Mesenteric fat pad (tissue), 1 donor: Measurements from ENCODE around the gene KRTAP10-1. TPM values are rescaled to one million over a fixed set of nuclear protein-coding genes. Genes with fewer than 3 reads are reported as not detected.

Experiments used
- DNase-seq: peaks from one replicate; pipeline ENCODE4 v3.0.0-alpha.2; 2020; ENCODE audit warnings: low spot score
- total RNA-seq: library from RNA; stranded (reverse); fragmentation: NEBNext Ultra II Directional; extraction: Animal tissue kit (Norgen Biotek cat#: 25700); gene quantifications from one replicate; pipeline ENCODE4 v1.2.1, GENCODE V29; 2021
- donor health status: DM: yes; HTN: yes; CAD: no.

KRTAP10-1 gene
- total RNA-seq, 1 donor from 2014 or later, result not detected

- DNase-seq, result peak; percentile 81
Measured at GRCh38 chr21:44550285-44550684, 10.3 kb upstream of the KRTAP10-1 start.

GRCh38 chr21:44549525-44550211, 9.7 kb upstream of the KRTAP10-1 start:
- peak; percentile 67 for DNase-seq

- peak; percentile 26 for DNase-seq
Measured at GRCh38 chr21:44548922-44549321, 8.9 kb upstream of the KRTAP10-1 start.

- DNase-seq, result no peak
Measured at GRCh38 chr21:44548381-44548780, 8.4 kb upstream of the KRTAP10-1 start.

- no peak for DNase-seq
Measured at GRCh38 chr21:44547656-44548331, 7.8 kb upstream of the KRTAP10-1 start.

GRCh38 chr21:44544566-44544965, 4.6 kb upstream of the KRTAP10-1 start:
- DNase-seq, result no peak

- DNase-seq, result no peak
Measured at GRCh38 chr21:44542716-44543115, 2.7 kb upstream of the KRTAP10-1 start.

GRCh38 chr21:44540741-44541288, 820 bp upstream of the KRTAP10-1 start:
- no peak for DNase-seq

GRCh38 chr21:44539046-44539445, 949 bp downstream of the KRTAP10-1 start:
- DNase-seq, result no peak

GRCh38 chr21:44537930-44538911, 1.8 kb downstream of the KRTAP10-1 start:
- peak; percentile 89 for DNase-seq

- DNase-seq, result peak; percentile 37
Measured at GRCh38 chr21:44535963-44536362, 4.0 kb downstream of the KRTAP10-1 start.

- DNase-seq, result no peak
Measured at GRCh38 chr21:44534688-44535087, 5.3 kb downstream of the KRTAP10-1 start.

- DNase-seq, result no peak
Measured at GRCh38 chr21:44533891-44534627, 5.9 kb downstream of the KRTAP10-1 start.

- DNase-seq, result peak; percentile 89
Measured at GRCh38 chr21:44533121-44533890, 6.7 kb downstream of the KRTAP10-1 start.

GRCh38 chr21:44532712-44533111, 7.3 kb downstream of the KRTAP10-1 start:
- DNase-seq, result no peak

- DNase-seq, result peak; percentile 76
Measured at GRCh38 chr21:44531606-44532564, 8.1 kb downstream of the KRTAP10-1 start.

- peak; percentile 57 for DNase-seq
Measured at GRCh38 chr21:44530903-44531605, 8.9 kb downstream of the KRTAP10-1 start.
